IPS DF 6.9 (cell line): ENCODE measurements around the gene SLC1A3.
A peak's percentile ranks its signal among the peaks of the same experiment; 100 is the strongest.

Source experiments
- DNase-seq: peaks from one replicate; pipeline ENCODE4 v3.0.0-alpha.2; 2013; ENCODE audit warnings: low read depth, low spot score
- H3K27ac ChIP-seq: one replicate; pipeline ENCODE4 v1.5.1; 2013; ENCODE audit warnings: low read length, control low read depth
- H3K27me3 ChIP-seq: 2 replicates; pipeline ENCODE4 v1.6.1; 2013; ENCODE audit warnings: mild to moderate bottlenecking, low read length; ENCODE audit not compliant: control insufficient read depth, insufficient read depth
- H3K36me3 ChIP-seq: 2 replicates; pipeline ENCODE4 v1.6.1; 2013; ENCODE audit warnings: low read length; ENCODE audit not compliant: control insufficient read depth, insufficient read depth
- H3K4me1 ChIP-seq: 2 replicates; pipeline ENCODE4 v1.6.1; 2013; ENCODE audit warnings: low read length; ENCODE audit not compliant: control insufficient read depth, insufficient read depth
- H3K4me3 ChIP-seq: 2 replicates; pipeline ENCODE4 v1.5.1; 2013; ENCODE audit warnings: mild to moderate bottlenecking, low read length
- H3K9me3 ChIP-seq: 2 replicates; pipeline ENCODE4 v1.6.1; 2013; ENCODE audit warnings: low read length, inconsistent platforms; ENCODE audit not compliant: control insufficient read depth, insufficient read depth
- WGBS: extraction: QIAGEN DNeasy Blood & Tissue Kit; methylation state at CpG from one replicate; pipeline ENCODE4 v1.1.7; 2013; ENCODE audit warnings: mixed read lengths, missing lambda C conversion rate; ENCODE audit not compliant: insufficient read length, insufficient coverage; 5-methylcytosine and 5-hydroxymethylcytosine counted together

Gene SLC1A3

GRCh38 chr5:36683821-36684434 lies 77.5 kb downstream of the SLC1A3 start:
- H3K9me3 ChIP-seq = no peaks in the 10 kb centered on the region
- no peaks in the 10 kb centered on the region for H3K36me3 ChIP-seq
- H3K4me3 ChIP-seq = no peak overlapping the region
- no peak for DNase-seq
- no CpG with 5 or more reads among the region's 9 CpGs for WGBS
- no peaks in the 10 kb centered on the region; the same call in 1 of the 2 replicates for H3K27me3 ChIP-seq
- no peaks in the 10 kb centered on the region for H3K4me1 ChIP-seq
- H3K27ac ChIP-seq = no peak overlapping the region

- Histone ChIP-seq H3K36me3 (no peaks in the 10 kb centered on the region), H3K9me3 (no peaks in the 10 kb centered on the region), H3K27ac (no peak overlapping the region), H3K4me3 (no peak overlapping the region), H3K27me3 (no peaks in the 10 kb centered on the region; the same call in 1 of the 2 replicates), H3K4me1 (no peaks in the 10 kb centered on the region)
- DNase-seq = no peak
- no CpG with 5 or more reads among the region's 13 CpGs for WGBS
Measured at GRCh38 chr5:36685631-36686288, 79.4 kb downstream of the SLC1A3 start.

- Histone ChIP-seq H3K27me3 (no peaks in the 10 kb centered on the region; the same call in 1 of the 2 replicates), H3K9me3 (no peaks in the 10 kb centered on the region), H3K4me3 (no peak overlapping the region), H3K36me3 (no peaks in the 10 kb centered on the region), H3K27ac (no peak overlapping the region), H3K4me1 (no peaks in the 10 kb centered on the region)
- no CpG with 5 or more reads among the region's 3 CpGs for WGBS
- DNase-seq = no peak
Measured at GRCh38 chr5:36686881-36687280, 80.5 kb downstream of the SLC1A3 start.

- no CpG with 5 or more reads among the region's 6 CpGs for WGBS
- DNase-seq = no peak
- Histone ChIP-seq H3K4me3 (no peak overlapping the region), H3K36me3 (no peaks in the 10 kb centered on the region), H3K27me3 (peaks cover 4% of the 10 kb centered on the region), H3K4me1 (no peaks in the 10 kb centered on the region), H3K9me3 (no peaks in the 10 kb centered on the region), H3K27ac (no peak overlapping the region)
Measured at GRCh38 chr5:36688722-36689121, 82.3 kb downstream of the SLC1A3 start.

- Histone ChIP-seq H3K4me3 (no peak overlapping the region), H3K9me3 (no peaks in the 10 kb centered on the region), H3K4me1 (no peaks in the 10 kb centered on the region), H3K27me3 (peaks cover 4% of the 10 kb centered on the region), H3K27ac (no peak overlapping the region), H3K36me3 (no peaks in the 10 kb centered on the region)
- no peak for DNase-seq
- no CpG with 5 or more reads among the region's 5 CpGs for WGBS
Measured at GRCh38 chr5:36689225-36689624, 82.8 kb downstream of the SLC1A3 start.

GRCh38 chr5:36690041-36690961 lies 83.9 kb downstream of the SLC1A3 start:
- WGBS = no CpG with 5 or more reads among the region's 50 CpGs
- peak; percentile 78 for DNase-seq
- H3K4me1 ChIP-seq = no peaks in the 10 kb centered on the region
- no peak overlapping the region for H3K27ac ChIP-seq
- peaks cover 4% of the 10 kb centered on the region for H3K27me3 ChIP-seq
- peak overlapping the region; percentile 46; the same call in 1 of the 2 replicates for H3K4me3 ChIP-seq
- H3K9me3 ChIP-seq = no peaks in the 10 kb centered on the region
- H3K36me3 ChIP-seq = no peaks in the 10 kb centered on the region

GRCh38 chr5:36691226-36691625 lies 84.8 kb downstream of the SLC1A3 start:
- Histone ChIP-seq H3K27me3 (peaks cover 4% of the 10 kb centered on the region), H3K27ac (no peak overlapping the region), H3K4me3 (no peak overlapping the region), H3K9me3 (no peaks in the 10 kb centered on the region), H3K36me3 (no peaks in the 10 kb centered on the region), H3K4me1 (no peaks in the 10 kb centered on the region)
- no peak for DNase-seq

GRCh38 chr5:36691696-36692371 lies 85.4 kb downstream of the SLC1A3 start:
- no peaks in the 10 kb centered on the region for H3K36me3 ChIP-seq
- WGBS = no CpG with 5 or more reads among the region's 5 CpGs
- H3K4me1 ChIP-seq = no peaks in the 10 kb centered on the region
- H3K9me3 ChIP-seq = no peaks in the 10 kb centered on the region
- peaks cover 4% of the 10 kb centered on the region; the same call in 1 of the 2 replicates for H3K27me3 ChIP-seq
- DNase-seq = no peak
- no peak overlapping the region for H3K27ac ChIP-seq
- H3K4me3 ChIP-seq = no peak overlapping the region

- H3K4me1 ChIP-seq = no peaks in the 10 kb centered on the region
- H3K4me3 ChIP-seq = peak overlapping the region; percentile 36; the same call in 1 of the 2 replicates
- H3K9me3 ChIP-seq = no peaks in the 10 kb centered on the region
- DNase-seq = peak; percentile 67
- no peaks in the 10 kb centered on the region for H3K36me3 ChIP-seq
- no CpG with 5 or more reads among the region's 44 CpGs for WGBS
- H3K27me3 ChIP-seq = peaks cover 4% of the 10 kb centered on the region; the same call in 1 of the 2 replicates
- no peak overlapping the region for H3K27ac ChIP-seq
Measured at GRCh38 chr5:36692791-36693763, 86.7 kb downstream of the SLC1A3 start.
